Gastroesophageal sphincter (tissue), 3 donors: ENCODE data around the gene CLSTN2.

Source experiments
- EP300 ChIP-seq: sonication (generic); formaldehyde crosslinking; IDR thresholded peaks from one replicate; pipeline ENCODE4 v1.6.1; 2017; ENCODE audit warnings: antibody characterized with exemption, mild to moderate bottlenecking
- POLR2A ChIP-seq, 2 donors: fragments of 450-650 bp; IDR thresholded peaks; one replicate each; pipeline ENCODE4 v1.6.1; 2017; ENCODE audit warnings: antibody characterized with exemption in 2 of 2, mild to moderate bottlenecking in 2 of 2, moderate library complexity in 1 of 2
- POLR2AphosphoS5 ChIP-seq: sonication (generic); formaldehyde crosslinking; IDR thresholded peaks from one replicate; pipeline ENCODE4 v1.6.1; 2017; ENCODE audit warnings: antibody characterized with exemption
- TF ChIP-seq, protein P1 (sequence below), 4 experiments: fragments of 200-600 bp in 2 of 4; fragments of 450-650 bp in 2 of 4; sonication (generic) in 1 of 4; IDR thresholded peaks; one replicate each; pipeline ENCODE4 v1.5.1; 2017 to 2019; ENCODE audit warnings: antibody characterized with exemption in 4 of 4, mild to moderate bottlenecking in 2 of 4, moderate library complexity in 2 of 4

GRCh38 chr3:140365872-140366697 lies 431.1 kb downstream of the CLSTN2 start:
- TF ChIP-seq, protein P1, sequence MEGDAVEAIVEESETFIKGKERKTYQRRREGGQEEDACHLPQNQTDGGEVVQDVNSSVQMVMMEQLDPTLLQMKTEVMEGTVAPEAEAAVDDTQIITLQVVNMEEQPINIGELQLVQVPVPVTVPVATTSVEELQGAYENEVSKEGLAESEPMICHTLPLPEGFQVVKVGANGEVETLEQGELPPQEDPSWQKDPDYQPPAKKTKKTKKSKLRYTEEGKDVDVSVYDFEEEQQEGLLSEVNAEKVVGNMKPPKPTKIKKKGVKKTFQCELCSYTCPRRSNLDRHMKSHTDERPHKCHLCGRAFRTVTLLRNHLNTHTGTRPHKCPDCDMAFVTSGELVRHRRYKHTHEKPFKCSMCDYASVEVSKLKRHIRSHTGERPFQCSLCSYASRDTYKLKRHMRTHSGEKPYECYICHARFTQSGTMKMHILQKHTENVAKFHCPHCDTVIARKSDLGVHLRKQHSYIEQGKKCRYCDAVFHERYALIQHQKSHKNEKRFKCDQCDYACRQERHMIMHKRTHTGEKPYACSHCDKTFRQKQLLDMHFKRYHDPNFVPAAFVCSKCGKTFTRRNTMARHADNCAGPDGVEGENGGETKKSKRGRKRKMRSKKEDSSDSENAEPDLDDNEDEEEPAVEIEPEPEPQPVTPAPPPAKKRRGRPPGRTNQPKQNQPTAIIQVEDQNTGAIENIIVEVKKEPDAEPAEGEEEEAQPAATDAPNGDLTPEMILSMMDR (IDR thresholded peaks at IDR 0.05), result no peak
- no peak for TF ChIP-seq POLR2AphosphoS5
- TF ChIP-seq POLR2A (IDR thresholded peaks at IDR 0.05), result no peak
- no peak for TF ChIP-seq EP300
